T-cell (primary cell): Measurements from ENCODE around the gene TBRG4. TPM values are rescaled to one million over a fixed set of nuclear protein-coding genes. Genes with fewer than 3 reads are reported as not detected.

ENCODE experiments used
- ATAC-seq, 4 experiments: fragments of 200-7000 bp in 3 of 4; fragments of 150-1000 bp in 1 of 4; cut with Tn5 transposase; replicated peaks in 1 of 4; 1 replicate in 3 of 4; 2 replicates in 1 of 4; pipeline ENCODE4 v1.10.0; 2021; ENCODE audit warnings: moderate library complexity in 3 of 4, mild to moderate bottlenecking in 2 of 4, moderate number of reproducible peaks in 1 of 4
- CTCF ChIA-PET, 2 donors: fragments of 300-600 bp; sonication (Branson Sonifier 250); formaldehyde crosslinking; loops; one replicate each; lab custom pipeline; 2022; ENCODE audit warnings: antibody characterized with exemption in 2 of 2; lab: Charles Lee
- POLR2A ChIA-PET, 2 donors: fragments of 300-600 bp; sonication (Branson Sonifier 250); formaldehyde crosslinking; loops; one replicate each; lab custom pipeline; 2022; ENCODE audit warnings: antibody characterized with exemption in 2 of 2; lab: Charles Lee
- DNase-seq, 35 experiments: peaks; one replicate each; pipeline versions ENCODE4 v3.0.0 to v3.0.0-alpha.2; 2013 to 2023
- H3K27ac ChIP-seq: one replicate; pipeline ENCODE4 v1.5.1; 2013; ENCODE audit warnings: low read length
- H3K27me3 ChIP-seq, 2 experiments: replicated peaks in 1 of 2; 1 replicate in 1 of 2; 2 replicates in 1 of 2; pipeline versions ENCODE4 v1.6.1 to v1.7.0; 2013; ENCODE audit warnings: low read length in 1 of 2, mixed read lengths in 1 of 2; ENCODE audit not compliant: control insufficient read depth in 2 of 2, insufficient read depth in 2 of 2; ENCODE audit errors: extremely low read depth in 1 of 2
- H3K36me3 ChIP-seq, 2 donors: 1 replicate in 1 of 2; 2 replicates in 1 of 2; pipeline versions ENCODE4 v1.6.1 to v1.7.0; 2013; ENCODE audit warnings: low read length in 1 of 2; ENCODE audit not compliant: control insufficient read depth in 2 of 2, insufficient read depth in 1 of 2; ENCODE audit errors: extremely low read depth in 1 of 2
- H3K4me1 ChIP-seq, 2 experiments: 1 replicate in 1 of 2; 2 replicates in 1 of 2; pipeline versions ENCODE4 v1.6.1 to v1.7.0; 2013; ENCODE audit warnings: low read length in 2 of 2, mixed read lengths in 1 of 2; ENCODE audit not compliant: insufficient read depth in 2 of 2, control insufficient read depth in 1 of 2; ENCODE audit errors: extremely low read depth in 1 of 2
- H3K4me3 ChIP-seq, 2 donors: 1 replicate in 1 of 2; 2 replicates in 1 of 2; pipeline versions ENCODE4 v1.5.1 to v1.7.0; 2013; ENCODE audit warnings: mild to moderate bottlenecking in 2 of 2, low read length in 1 of 2, moderate library complexity in 1 of 2; ENCODE audit not compliant: control insufficient read depth in 1 of 2; ENCODE audit errors: extremely low read depth in 1 of 2
- H3K9me3 ChIP-seq: 2 replicates; pipeline ENCODE4 v1.7.0; 2013
- H3K27ac Mint-ChIP-seq, 2 donors: one replicate each; pipeline ENCODE4 v1.8.0; 2020 to 2021; ENCODE audit warnings: mild to moderate bottlenecking in 2 of 2, mixed read lengths in 2 of 2
- H3K27me3 Mint-ChIP-seq, 2 donors: one replicate each; pipeline ENCODE4 v1.8.0; 2021 to 2022; ENCODE audit warnings: mixed read lengths in 2 of 2
- H3K36me3 Mint-ChIP-seq: one replicate; pipeline ENCODE4 v1.8.0; 2021; ENCODE audit warnings: mixed read lengths
- H3K4me1 Mint-ChIP-seq, 3 donors: one replicate each; pipeline ENCODE4 v1.8.0; 2020 to 2022; ENCODE audit warnings: mixed read lengths in 3 of 3, mild to moderate bottlenecking in 1 of 3
- H3K4me3 Mint-ChIP-seq, 3 donors: one replicate each; pipeline ENCODE4 v1.8.0; 2020 to 2022; ENCODE audit warnings: mild to moderate bottlenecking in 3 of 3, mixed read lengths in 3 of 3, moderate library complexity in 3 of 3
- H3K9me3 Mint-ChIP-seq, 3 donors: one replicate each; pipeline ENCODE4 v1.8.0; 2020 to 2022; ENCODE audit warnings: mixed read lengths in 3 of 3
- WGBS: methylation state at CpG from one replicate; pipeline ENCODE4 v1.1.5; 2013; ENCODE audit warnings: missing lambda C conversion rate; ENCODE audit not compliant: insufficient coverage; 5-methylcytosine and 5-hydroxymethylcytosine counted together
- total RNA-seq, 35 experiments: library from RNA in 6 of 35; stranded (reverse) in 6 of 35; fragments of 120-200 nt in 1 of 35; gene quantifications; one replicate each; pipeline versions ENCODE4 v1.2.1 to v1.2.4 and lab custom pipeline; 2013 to 2026

Gene TBRG4
- total RNA-seq, 5 donors from 2014 or later (not counting 1 experiment from before 2014, with no cell fraction given): 94.3 to 142 (median 122) TPM

GRCh38 chr7:45108863-45109262, 2.6 kb downstream of the TBRG4 start:
- peaks cover 46 to 58% (median 56%) of the 10 kb centered on the region in 3 donors for H3K4me1 Mint-ChIP-seq
- peaks cover 14% of the 10 kb centered on the region for H3K36me3 Mint-ChIP-seq
- CTCF ChIA-PET: no interaction called here

GRCh38 chr7:45107356-45107755, 4.1 kb downstream of the TBRG4 start:
- peak overlapping the region in 1 of 2 donors; percentile 5 for H3K27ac Mint-ChIP-seq
- no peak overlapping the region for H3K27ac ChIP-seq
- peaks cover 14 to 67% of the 10 kb centered on the region in 2 donors for H3K36me3 ChIP-seq
- ChIA-PET CTCF (no interaction called here), POLR2A (no interaction called here)
- WGBS: no CpG with 5 or more reads among the region's 3 CpGs
- H3K27me3 ChIP-seq: no peaks in the 10 kb centered on the region
- H3K27me3 Mint-ChIP-seq: no peaks in the 10 kb centered on the region
- H3K4me3 Mint-ChIP-seq: peak overlapping the region in 2 of 3 donors; percentile 1 to 60
- H3K9me3 ChIP-seq: no peaks in the 10 kb centered on the region
- peaks cover 22% of the 10 kb centered on the region for H3K36me3 Mint-ChIP-seq
- no peaks in the 10 kb centered on the region for H3K9me3 Mint-ChIP-seq
- H3K4me3 ChIP-seq: no peak overlapping the region
- DNase-seq (no peak), ATAC-seq (no peak)
- peaks cover 46 to 54% (median 52%) of the 10 kb centered on the region in 3 donors for H3K4me1 Mint-ChIP-seq
- H3K4me1 ChIP-seq: peaks cover 30 to 78% of the 10 kb centered on the region in 2 experiments

More at GRCh38 chr7:45108863-45109262, 2.6 kb downstream of the TBRG4 start:
- DNase-seq: no peak
- POLR2A ChIA-PET: no interaction called here
- Mint-ChIP-seq H3K4me3 (peak overlapping the region in 1 of 3 donors; percentile 65), H3K27me3 (no peaks in the 10 kb centered on the region), H3K9me3 (no peaks in the 10 kb centered on the region), H3K27ac (no peak overlapping the region)
- Histone ChIP-seq H3K27ac (no peak overlapping the region), H3K27me3 (no peaks in the 10 kb centered on the region), H3K4me3 (no peak overlapping the region), H3K36me3 (peaks cover 4 to 52% of the 10 kb centered on the region in 2 donors), H3K4me1 (peaks cover 30 to 72% of the 10 kb centered on the region in 2 experiments), H3K9me3 (no peaks in the 10 kb centered on the region)
- 79% methylated on average over 6 of the region's 8 CpGs for WGBS
- ATAC-seq: no peak

GRCh38 chr7:45106820-45107219, 4.7 kb downstream of the TBRG4 start:
- ChIA-PET POLR2A (no interaction called here), CTCF (no interaction called here)
- no peaks in the 10 kb centered on the region for H3K27me3 ChIP-seq
- no peak overlapping the region for H3K27ac ChIP-seq
- H3K4me1 Mint-ChIP-seq: peaks cover 41 to 49% (median 49%) of the 10 kb centered on the region in 3 donors
- H3K27me3 Mint-ChIP-seq: no peaks in the 10 kb centered on the region
- no peaks in the 10 kb centered on the region for H3K9me3 ChIP-seq
- 74% methylated on average over 5 of the region's 8 CpGs for WGBS
- ATAC-seq: no peak
- no peak for DNase-seq
- peaks cover 17 to 72% of the 10 kb centered on the region in 2 donors for H3K36me3 ChIP-seq
- peak overlapping the region in 1 of 3 donors; percentile 60 for H3K4me3 Mint-ChIP-seq
- no peaks in the 10 kb centered on the region for H3K9me3 Mint-ChIP-seq
- H3K36me3 Mint-ChIP-seq: peaks cover 23% of the 10 kb centered on the region
- no peak overlapping the region for H3K27ac Mint-ChIP-seq
- no peak overlapping the region for H3K4me3 ChIP-seq
- H3K4me1 ChIP-seq: peaks cover 30 to 73% of the 10 kb centered on the region in 2 experiments

GRCh38 chr7:45105588-45106188, 5.8 kb downstream of the TBRG4 start:
- Histone ChIP-seq H3K27me3 (no peaks in the 10 kb centered on the region), H3K9me3 (no peaks in the 10 kb centered on the region), H3K4me1 (peaks cover 30 to 68% of the 10 kb centered on the region in 2 experiments), H3K36me3 (peaks cover 26 to 84% of the 10 kb centered on the region in 2 donors), H3K4me3 (no peak overlapping the region), H3K27ac (no peak overlapping the region)
- H3K36me3 Mint-ChIP-seq: peaks cover 27% of the 10 kb centered on the region
- no peak overlapping the region for H3K27ac Mint-ChIP-seq
- ATAC-seq (no peak), DNase-seq (no peak)
- 97% methylated on average over 8 of the region's 8 CpGs for WGBS
- H3K9me3 Mint-ChIP-seq: no peaks in the 10 kb centered on the region
- POLR2A ChIA-PET: interaction anchor here in 1 of 2 donors (0.6 kb wide), 1 partner anchor 1173 kb away, joined by 4 read pairs; no protein-coding TSS in a partner anchor
- H3K27me3 Mint-ChIP-seq: no peaks in the 10 kb centered on the region
- H3K4me1 Mint-ChIP-seq: peaks cover 31 to 44% (median 43%) of the 10 kb centered on the region in 3 donors
- CTCF ChIA-PET: interaction anchor here in 1 of 2 donors (1.5 kb wide), 1 partner anchor 31 kb away, joined by 3 read pairs; no protein-coding TSS in a partner anchor
- peak overlapping the region in 1 of 3 donors; percentile 60 for H3K4me3 Mint-ChIP-seq

GRCh38 chr7:45104844-45105587, 6.5 kb downstream of the TBRG4 start:
- ATAC-seq (no peak), DNase-seq (no peak)
- H3K36me3 Mint-ChIP-seq: peaks cover 31% of the 10 kb centered on the region
- no peak overlapping the region for H3K27ac ChIP-seq
- peaks cover 26 to 62% of the 10 kb centered on the region in 2 experiments for H3K4me1 ChIP-seq
- H3K9me3 Mint-ChIP-seq: no peaks in the 10 kb centered on the region
- no peaks in the 10 kb centered on the region for H3K9me3 ChIP-seq
- H3K36me3 ChIP-seq: peaks cover 31 to 91% of the 10 kb centered on the region in 2 donors
- WGBS: 97% methylated on average over 11 of the region's 12 CpGs
- H3K4me3 ChIP-seq: no peak overlapping the region
- no peaks in the 10 kb centered on the region for H3K27me3 ChIP-seq
- no peak overlapping the region for H3K27ac Mint-ChIP-seq
- no peak overlapping the region for H3K4me3 Mint-ChIP-seq
- POLR2A ChIA-PET: no interaction called here
- peaks cover 24 to 38% (median 37%) of the 10 kb centered on the region in 3 donors for H3K4me1 Mint-ChIP-seq
- H3K27me3 Mint-ChIP-seq: no peaks in the 10 kb centered on the region
- CTCF ChIA-PET: interaction anchor here in 1 of 2 donors (1.5 kb wide), 1 partner anchor 32 kb away, joined by 3 read pairs; no protein-coding TSS in a partner anchor
